ENCODE data around the gene OAS1. TPM values are rescaled to one million over a fixed set of nuclear protein-coding genes. Genes with fewer than 3 reads are reported as not detected.
"Not testable (repeated sequence)": the region's sequence is repeated elsewhere in the genome, so short reads cannot be mapped to it uniquely, and the experiment has no call there.

The OAS1 gene
- total RNA-seq, 1 experiment from 2014 or later, result 23.6 TPM

DNA sequence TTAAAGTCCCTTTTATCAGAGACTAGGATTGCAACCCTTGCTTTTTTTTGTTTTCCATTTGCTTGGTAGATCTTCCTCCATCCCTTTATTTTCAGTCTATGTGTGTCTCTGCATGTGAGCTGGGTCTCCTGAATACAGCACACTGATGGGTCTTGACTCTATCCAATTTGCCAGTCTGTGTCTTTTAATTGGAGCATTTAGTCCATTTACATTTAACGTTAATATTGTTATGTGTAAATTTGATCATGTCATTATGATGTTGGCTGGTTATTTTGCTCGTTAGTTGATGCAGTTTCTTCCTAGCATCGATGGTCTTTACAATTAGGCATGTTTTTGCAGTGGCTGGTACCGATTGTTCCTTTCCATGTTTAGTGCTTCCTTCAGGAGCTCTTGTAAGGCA lies 50.4 kb downstream of the OAS1 start:
- H3K4me1 ChIP-seq (ENCODE audit: low read length); H3K4me3 ChIP-seq (ENCODE audit: low read length); H3K9me2 ChIP-seq (replicated peaks; ENCODE audit: insufficient read depth, low read length); H3K79me2 ChIP-seq (ENCODE audit: low read length); DNase-seq; H3K27me3 ChIP-seq (ENCODE audit: low read length); H3K9me3 ChIP-seq (ENCODE audit: low read length); H4K20me1 ChIP-seq (ENCODE audit: insufficient read depth, low read depth, low read length); H3K9ac ChIP-seq (ENCODE audit: low read length); H3K36me3 ChIP-seq (ENCODE audit: insufficient read depth, low read length); H3K4me2 ChIP-seq (ENCODE audit: low read depth, low read length, poor library complexity, severe bottlenecking); H3K27ac ChIP-seq (ENCODE audit: low read length); H2AFZ ChIP-seq (ENCODE audit: low read length): not testable (repeated sequence)

GRCh38 chr12:112961074-112961473 lies 54.3 kb downstream of the OAS1 start:
- Histone ChIP-seq H3K27me3 (ENCODE audit: low read length) (no peaks in the 10 kb centered on the region), H3K4me1 (ENCODE audit: low read length) (no peaks in the 10 kb centered on the region), H3K9ac (ENCODE audit: low read length) (no peak overlapping the region), H4K20me1 (ENCODE audit: insufficient read depth, low read depth, low read length) (no peaks in the 10 kb centered on the region), H3K9me2 (replicated peaks; ENCODE audit: insufficient read depth, low read length) (no peaks in the 10 kb centered on the region), H3K27ac (ENCODE audit: low read length) (no peak overlapping the region), H3K4me3 (ENCODE audit: low read length) (no peak overlapping the region), H3K4me2 (ENCODE audit: low read depth, low read length, poor library complexity, severe bottlenecking) (no peak overlapping the region), H3K9me3 (ENCODE audit: low read length) (no peaks in the 10 kb centered on the region), H3K79me2 (ENCODE audit: low read length) (no peaks in the 10 kb centered on the region), H2AFZ (ENCODE audit: low read length) (no peak overlapping the region), H3K36me3 (ENCODE audit: insufficient read depth, low read length) (no peaks in the 10 kb centered on the region)
- DNase-seq, result peak; percentile 73

DNA sequence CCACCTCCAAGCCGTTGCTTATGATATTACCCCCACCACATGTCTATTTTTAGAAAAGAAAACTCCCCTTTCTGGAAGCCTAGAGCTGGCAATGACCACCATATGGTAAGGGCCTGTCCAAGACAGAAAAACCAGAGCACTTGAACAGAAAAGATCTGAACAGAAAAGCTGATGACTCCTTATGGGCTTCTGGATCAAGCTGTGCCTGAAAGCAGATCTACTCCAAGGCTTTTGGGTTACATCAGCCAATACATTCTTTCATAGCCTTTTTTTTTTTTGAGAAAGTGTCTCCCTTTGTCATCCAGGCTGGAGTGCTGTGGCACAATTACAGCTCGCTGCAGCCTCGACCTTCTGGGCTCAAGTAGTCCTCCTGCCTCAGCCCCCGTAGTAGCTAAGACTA lies 54.8 kb downstream of the OAS1 start:
- Histone ChIP-seq H3K4me3 (ENCODE audit: low read length) (no peak overlapping the region), H2AFZ (ENCODE audit: low read length) (no peak overlapping the region), H4K20me1 (ENCODE audit: insufficient read depth, low read depth, low read length) (no peaks in the 10 kb centered on the region), H3K9me3 (ENCODE audit: low read length) (no peaks in the 10 kb centered on the region), H3K36me3 (ENCODE audit: insufficient read depth, low read length) (no peaks in the 10 kb centered on the region), H3K79me2 (ENCODE audit: low read length) (no peaks in the 10 kb centered on the region), H3K4me2 (ENCODE audit: low read depth, low read length, poor library complexity, severe bottlenecking) (no peak overlapping the region), H3K27ac (ENCODE audit: low read length) (no peak overlapping the region), H3K27me3 (ENCODE audit: low read length) (no peaks in the 10 kb centered on the region), H3K4me1 (ENCODE audit: low read length) (no peaks in the 10 kb centered on the region), H3K9me2 (replicated peaks; ENCODE audit: insufficient read depth, low read length) (no peaks in the 10 kb centered on the region), H3K9ac (ENCODE audit: low read length) (no peak overlapping the region)
- DNase-seq, result no peak

DNA sequence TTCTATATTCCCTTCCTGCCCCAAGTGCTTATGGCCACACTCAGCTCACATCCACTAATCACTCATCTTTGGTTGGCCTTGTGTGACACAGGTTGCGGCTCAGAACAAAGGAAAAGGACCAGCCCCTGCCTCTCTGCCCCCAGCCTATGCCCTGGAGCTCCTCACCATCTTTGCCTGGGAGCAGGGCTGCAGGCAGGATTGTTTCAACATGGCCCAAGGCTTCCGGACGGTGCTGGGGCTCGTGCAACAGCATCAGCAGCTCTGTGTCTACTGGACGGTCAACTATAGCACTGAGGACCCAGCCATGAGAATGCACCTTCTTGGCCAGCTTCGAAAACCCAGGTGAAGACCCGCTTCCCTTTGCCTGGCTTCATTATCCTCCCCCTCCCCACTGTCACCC lies 55.8 kb downstream of the OAS1 start:
- H3K9ac ChIP-seq (ENCODE audit: low read length), result no peak overlapping the region
- H3K36me3 ChIP-seq (ENCODE audit: insufficient read depth, low read length), result no peaks in the 10 kb centered on the region

GRCh38 chr12:112963227-112963861 lies 56.6 kb downstream of the OAS1 start:
- H3K4me3 ChIP-seq (ENCODE audit: low read length), result no peak overlapping the region
- no peak overlapping the region for H3K4me2 ChIP-seq (ENCODE audit: low read depth, low read length, poor library complexity, severe bottlenecking)
- no peak overlapping the region for H2AFZ ChIP-seq (ENCODE audit: low read length)
- H4K20me1 ChIP-seq (ENCODE audit: insufficient read depth, low read depth, low read length), result no peaks in the 10 kb centered on the region
- H3K27ac ChIP-seq (ENCODE audit: low read length), result no peak overlapping the region
- H3K9me2 ChIP-seq (replicated peaks; ENCODE audit: insufficient read depth, low read length), result no peaks in the 10 kb centered on the region
- no peaks in the 10 kb centered on the region for H3K79me2 ChIP-seq (ENCODE audit: low read length)
- no peaks in the 10 kb centered on the region for H3K4me1 ChIP-seq (ENCODE audit: low read length)
- no peak for DNase-seq
- no peak overlapping the region for H3K9ac ChIP-seq (ENCODE audit: low read length)
- H3K36me3 ChIP-seq (ENCODE audit: insufficient read depth, low read length), result no peaks in the 10 kb centered on the region
- no peaks in the 10 kb centered on the region for H3K27me3 ChIP-seq (ENCODE audit: low read length)
- H3K9me3 ChIP-seq (ENCODE audit: low read length), result no peaks in the 10 kb centered on the region

More for the DNA sequence above, 55.8 kb downstream of the OAS1 start:
- Histone ChIP-seq H3K27ac (ENCODE audit: low read length) (no peak overlapping the region), H3K79me2 (ENCODE audit: low read length) (no peaks in the 10 kb centered on the region), H2AFZ (ENCODE audit: low read length) (no peak overlapping the region), H3K27me3 (ENCODE audit: low read length) (no peaks in the 10 kb centered on the region), H3K4me1 (ENCODE audit: low read length) (no peaks in the 10 kb centered on the region), H4K20me1 (ENCODE audit: insufficient read depth, low read depth, low read length) (no peaks in the 10 kb centered on the region), H3K9me2 (replicated peaks; ENCODE audit: insufficient read depth, low read length) (no peaks in the 10 kb centered on the region), H3K4me3 (ENCODE audit: low read length) (no peak overlapping the region), H3K9me3 (ENCODE audit: low read length) (no peaks in the 10 kb centered on the region), H3K4me2 (ENCODE audit: low read depth, low read length, poor library complexity, severe bottlenecking) (no peak overlapping the region)
- DNase-seq, result no peak

DNA sequence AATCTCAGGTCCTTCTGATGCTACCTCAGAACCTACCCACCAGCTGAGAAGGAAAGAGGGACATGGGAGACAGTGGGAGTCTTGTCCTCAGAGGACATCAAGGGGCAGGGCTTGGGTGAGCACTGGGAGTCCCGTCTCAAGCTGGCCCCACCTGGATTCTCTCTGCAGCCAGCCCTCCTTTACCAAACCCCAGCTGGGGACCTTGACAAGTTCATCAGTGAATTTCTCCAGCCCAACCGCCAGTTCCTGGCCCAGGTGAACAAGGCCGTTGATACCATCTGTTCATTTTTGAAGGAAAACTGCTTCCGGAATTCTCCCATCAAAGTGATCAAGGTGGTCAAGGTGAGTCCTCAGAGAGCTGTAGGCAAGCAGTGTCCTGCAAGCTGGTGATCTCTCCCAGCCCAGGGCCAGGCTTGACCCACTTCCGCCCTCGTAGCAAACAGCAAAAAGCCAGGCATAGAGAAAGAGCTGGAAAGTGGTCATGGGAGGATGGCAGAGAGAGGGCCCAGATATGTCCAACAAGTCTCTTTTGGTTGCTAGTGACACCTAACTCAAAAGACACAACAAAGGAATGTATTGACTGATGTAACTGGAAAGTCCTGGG lies 57.4 kb downstream of the OAS1 start:
- H3K4me2 ChIP-seq (ENCODE audit: low read depth, low read length, poor library complexity, severe bottlenecking), result no peak overlapping the region
- H3K79me2 ChIP-seq (ENCODE audit: low read length), result no peaks in the 10 kb centered on the region
- no peak overlapping the region for H3K9ac ChIP-seq (ENCODE audit: low read length)
- no peaks in the 10 kb centered on the region for H3K9me3 ChIP-seq (ENCODE audit: low read length)
- no peaks in the 10 kb centered on the region for H3K9me2 ChIP-seq (replicated peaks; ENCODE audit: insufficient read depth, low read length)
- H3K27me3 ChIP-seq (ENCODE audit: low read length), result no peaks in the 10 kb centered on the region
- H3K27ac ChIP-seq (ENCODE audit: low read length), result no peak overlapping the region
- no peaks in the 10 kb centered on the region for H3K4me1 ChIP-seq (ENCODE audit: low read length)
- no peak for DNase-seq
- H2AFZ ChIP-seq (ENCODE audit: low read length), result no peak overlapping the region
- no peak overlapping the region for H3K4me3 ChIP-seq (ENCODE audit: low read length)
- H3K36me3 ChIP-seq (ENCODE audit: insufficient read depth, low read length), result no peaks in the 10 kb centered on the region
- no peaks in the 10 kb centered on the region for H4K20me1 ChIP-seq (ENCODE audit: insufficient read depth, low read depth, low read length)

DNA sequence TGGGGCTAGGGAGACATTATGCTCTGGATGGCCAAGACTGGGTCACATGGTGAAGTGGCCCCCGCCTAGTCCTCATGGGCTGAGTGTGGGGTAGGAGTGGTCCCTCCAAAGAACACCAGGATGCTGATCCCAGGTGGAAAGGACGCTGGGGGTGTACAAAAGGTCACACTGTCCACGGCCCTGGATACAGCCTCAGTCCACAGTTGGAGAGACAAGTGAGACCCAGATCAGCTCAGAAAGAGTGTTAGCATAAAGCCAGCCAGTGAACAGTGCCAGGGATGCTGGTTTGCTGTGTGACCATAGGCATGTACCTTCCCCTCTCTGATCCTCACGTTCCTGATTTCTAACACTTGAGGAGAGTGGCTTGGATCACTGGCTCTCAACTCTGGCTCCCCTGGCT lies 58.2 kb downstream of the OAS1 start:
- H3K36me3 ChIP-seq (ENCODE audit: insufficient read depth, low read length), result no peaks in the 10 kb centered on the region
- no peaks in the 10 kb centered on the region for H3K27me3 ChIP-seq (ENCODE audit: low read length)
- H4K20me1 ChIP-seq (ENCODE audit: insufficient read depth, low read depth, low read length), result no peaks in the 10 kb centered on the region
- no peak overlapping the region for H3K4me3 ChIP-seq (ENCODE audit: low read length)
- no peaks in the 10 kb centered on the region for H3K79me2 ChIP-seq (ENCODE audit: low read length)
- no peaks in the 10 kb centered on the region for H3K9me2 ChIP-seq (replicated peaks; ENCODE audit: insufficient read depth, low read length)
- H3K27ac ChIP-seq (ENCODE audit: low read length), result no peak overlapping the region
- no peak for DNase-seq
- H2AFZ ChIP-seq (ENCODE audit: low read length), result no peak overlapping the region
- no peaks in the 10 kb centered on the region for H3K4me1 ChIP-seq (ENCODE audit: low read length)
- H3K4me2 ChIP-seq (ENCODE audit: low read depth, low read length, poor library complexity, severe bottlenecking), result no peak overlapping the region
- no peaks in the 10 kb centered on the region for H3K9me3 ChIP-seq (ENCODE audit: low read length)
- no peak overlapping the region for H3K9ac ChIP-seq (ENCODE audit: low read length)

DNA sequence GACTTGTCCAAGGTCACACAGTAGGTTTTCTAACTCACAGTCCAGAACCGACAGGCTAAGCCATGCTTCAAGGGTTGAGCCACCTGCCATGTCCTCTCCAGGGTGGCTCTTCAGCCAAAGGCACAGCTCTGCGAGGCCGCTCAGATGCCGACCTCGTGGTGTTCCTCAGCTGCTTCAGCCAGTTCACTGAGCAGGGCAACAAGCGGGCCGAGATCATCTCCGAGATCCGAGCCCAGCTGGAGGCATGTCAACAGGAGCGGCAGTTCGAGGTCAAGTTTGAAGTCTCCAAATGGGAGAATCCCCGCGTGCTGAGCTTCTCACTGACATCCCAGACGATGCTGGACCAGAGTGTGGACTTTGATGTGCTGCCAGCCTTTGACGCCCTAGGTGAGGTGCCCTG lies 58.9 kb downstream of the OAS1 start:
- Histone ChIP-seq H3K4me1 (ENCODE audit: low read length) (no peaks in the 10 kb centered on the region), H3K27me3 (ENCODE audit: low read length) (no peaks in the 10 kb centered on the region), H4K20me1 (ENCODE audit: insufficient read depth, low read depth, low read length) (no peaks in the 10 kb centered on the region), H3K27ac (ENCODE audit: low read length) (no peak overlapping the region), H3K9me2 (replicated peaks; ENCODE audit: insufficient read depth, low read length) (no peaks in the 10 kb centered on the region), H3K4me3 (ENCODE audit: low read length) (no peak overlapping the region), H2AFZ (ENCODE audit: low read length) (no peak overlapping the region), H3K36me3 (ENCODE audit: insufficient read depth, low read length) (no peaks in the 10 kb centered on the region), H3K79me2 (ENCODE audit: low read length) (no peaks in the 10 kb centered on the region), H3K4me2 (ENCODE audit: low read depth, low read length, poor library complexity, severe bottlenecking) (no peak overlapping the region), H3K9me3 (ENCODE audit: low read length) (no peaks in the 10 kb centered on the region), H3K9ac (ENCODE audit: low read length) (no peak overlapping the region)
- DNase-seq, result no peak

Measured in Karpas-422 (cell line).